ENCODE measurements around the gene PDPN. TPM values are rescaled to one million over a fixed set of nuclear protein-coding genes. Genes with fewer than 3 reads are reported as not detected.

The PDPN gene
- total RNA-seq, 2 experiments from 2014 or later, result not detected

DNA sequence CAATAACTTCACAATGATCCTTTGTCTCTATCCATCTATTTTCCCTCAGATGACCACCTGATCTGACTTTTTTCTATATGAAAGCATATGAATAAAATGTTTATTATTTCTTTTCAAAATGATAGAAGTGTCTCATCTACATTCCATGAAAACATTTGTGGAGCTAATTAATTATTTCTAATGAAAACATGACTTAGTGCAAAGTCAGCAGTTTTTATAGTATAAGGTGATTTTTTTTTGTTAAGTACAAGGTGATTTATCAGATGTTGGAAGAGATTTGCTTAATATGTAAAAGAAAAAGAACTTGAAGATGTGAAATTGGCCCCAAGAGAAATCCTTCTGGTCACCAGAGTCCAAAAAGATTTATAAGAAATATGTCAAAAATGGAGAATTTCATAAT, 43.5 kb downstream of the PDPN start:
- POLR2A ChIA-PET, result no interaction called here
- no peaks in the 10 kb centered on the region for H3K36me3 Mint-ChIP-seq (ENCODE audit: low read depth)
- DNase-seq, result no peak
- no peak overlapping the region for H3K4me3 Mint-ChIP-seq
- no peaks in the 10 kb centered on the region for H3K9me3 Mint-ChIP-seq (ENCODE audit: insufficient read depth)
- no peaks in the 10 kb centered on the region for H3K4me1 Mint-ChIP-seq (ENCODE audit: low read depth)
- no peak overlapping the region for H3K27ac Mint-ChIP-seq
- no peak for ATAC-seq
- CTCF ChIA-PET, result no interaction called here
- no peaks in the 10 kb centered on the region for H3K27me3 Mint-ChIP-seq (ENCODE audit: low read depth)

DNA sequence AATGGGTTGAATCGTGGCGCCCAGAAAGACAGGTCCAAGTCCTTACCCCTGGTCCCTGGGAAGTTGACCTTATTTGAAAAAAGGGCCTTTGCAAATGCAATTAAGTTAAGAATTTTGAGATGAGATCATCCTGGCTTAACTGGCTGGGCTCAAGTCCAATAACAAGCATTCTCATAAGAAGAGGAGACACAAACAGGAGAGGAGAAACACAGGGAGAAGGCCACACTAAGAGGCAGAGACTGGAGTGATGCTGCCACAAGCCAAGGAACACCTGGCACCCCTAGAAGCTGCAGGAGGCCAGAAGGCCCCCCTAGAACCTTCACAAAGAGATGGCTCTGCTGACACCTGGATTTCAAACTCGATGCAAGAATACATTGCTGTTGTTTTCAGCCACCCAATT, 44.6 kb downstream of the PDPN start:
- ATAC-seq (no peak), DNase-seq (no peak)
- no peaks in the 10 kb centered on the region for H3K4me1 Mint-ChIP-seq (ENCODE audit: low read depth)
- ChIA-PET CTCF (no interaction called here), POLR2A (no interaction called here)
- no peaks in the 10 kb centered on the region for H3K36me3 Mint-ChIP-seq (ENCODE audit: low read depth)
- no peaks in the 10 kb centered on the region for H3K9me3 Mint-ChIP-seq (ENCODE audit: insufficient read depth)
- no peaks in the 10 kb centered on the region for H3K27me3 Mint-ChIP-seq (ENCODE audit: low read depth)
- H3K4me3 Mint-ChIP-seq, result no peak overlapping the region
- no peak overlapping the region for H3K27ac Mint-ChIP-seq

DNA sequence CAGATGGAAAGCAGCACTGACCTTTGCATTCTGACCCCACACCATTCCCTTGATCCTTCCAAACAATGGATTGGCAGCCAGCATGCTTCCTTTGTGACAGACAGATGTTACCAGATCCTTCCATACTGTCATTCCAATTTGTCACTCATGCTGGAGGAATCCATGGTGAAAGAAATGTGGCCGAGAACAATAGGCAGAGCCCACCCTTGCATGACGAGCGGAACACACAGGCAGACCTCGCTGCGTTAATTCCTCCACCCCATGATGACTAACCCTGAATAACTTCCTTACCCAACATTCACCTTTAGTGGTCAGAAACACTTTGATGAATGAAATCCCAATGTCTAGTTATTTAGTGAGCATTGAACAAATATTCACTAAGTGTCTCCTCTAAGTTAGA, 45.1 kb downstream of the PDPN start:
- Mint-ChIP-seq H3K27me3 (ENCODE audit: low read depth) (no peaks in the 10 kb centered on the region), H3K4me1 (ENCODE audit: low read depth) (no peaks in the 10 kb centered on the region), H3K4me3 (no peak overlapping the region), H3K9me3 (ENCODE audit: insufficient read depth) (no peaks in the 10 kb centered on the region), H3K27ac (no peak overlapping the region), H3K36me3 (ENCODE audit: low read depth) (no peaks in the 10 kb centered on the region)
- DNase-seq, result no peak
- ChIA-PET POLR2A (no interaction called here), CTCF (no interaction called here)
- ATAC-seq, result no peak

DNA sequence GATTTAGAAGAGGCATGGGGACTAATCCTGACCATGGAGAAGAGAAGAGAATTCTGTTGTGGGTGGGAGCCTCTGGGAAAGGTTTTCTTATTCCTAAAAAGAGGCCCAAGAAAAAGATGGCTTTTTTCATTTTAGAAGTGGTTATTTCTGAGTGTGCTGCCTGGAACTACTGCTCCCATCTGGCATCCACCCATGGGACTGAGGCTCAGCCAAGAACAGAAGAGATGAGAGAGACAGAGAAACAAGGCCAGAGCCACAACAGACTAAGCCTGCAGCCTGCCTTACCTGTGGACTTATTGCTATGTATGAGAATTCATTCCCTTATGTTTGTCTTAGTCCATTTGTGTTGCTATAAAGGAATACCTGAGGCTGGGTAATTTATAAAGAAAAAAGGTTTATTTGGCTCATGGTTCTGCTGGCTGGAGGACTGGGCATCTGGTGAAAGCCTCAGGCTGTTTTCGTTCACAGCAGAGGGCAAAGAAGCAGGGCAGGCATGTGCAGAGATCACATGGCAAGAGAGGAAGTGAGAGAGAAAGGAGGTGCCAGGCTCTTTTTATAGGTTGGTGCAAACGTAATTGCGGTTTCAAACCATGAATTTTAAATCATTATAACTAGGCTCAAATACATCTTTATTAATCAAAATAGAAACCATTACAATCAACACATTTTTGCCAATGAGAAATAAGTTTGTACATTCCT, 58.8 kb downstream of the PDPN start:
- no peaks in the 10 kb centered on the region for H3K36me3 Mint-ChIP-seq (ENCODE audit: low read depth)
- no peaks in the 10 kb centered on the region for H3K9me3 Mint-ChIP-seq (ENCODE audit: insufficient read depth)
- ATAC-seq, result no peak
- peaks cover 2% of the 10 kb centered on the region for H3K27me3 Mint-ChIP-seq (ENCODE audit: low read depth)
- DNase-seq, result no peak
- H3K4me1 Mint-ChIP-seq (ENCODE audit: low read depth), result no peaks in the 10 kb centered on the region
- CTCF ChIA-PET, result no interaction called here
- no peak overlapping the region for H3K27ac Mint-ChIP-seq
- H3K4me3 Mint-ChIP-seq, result no peak overlapping the region
- POLR2A ChIA-PET, result no interaction called here

DNA sequence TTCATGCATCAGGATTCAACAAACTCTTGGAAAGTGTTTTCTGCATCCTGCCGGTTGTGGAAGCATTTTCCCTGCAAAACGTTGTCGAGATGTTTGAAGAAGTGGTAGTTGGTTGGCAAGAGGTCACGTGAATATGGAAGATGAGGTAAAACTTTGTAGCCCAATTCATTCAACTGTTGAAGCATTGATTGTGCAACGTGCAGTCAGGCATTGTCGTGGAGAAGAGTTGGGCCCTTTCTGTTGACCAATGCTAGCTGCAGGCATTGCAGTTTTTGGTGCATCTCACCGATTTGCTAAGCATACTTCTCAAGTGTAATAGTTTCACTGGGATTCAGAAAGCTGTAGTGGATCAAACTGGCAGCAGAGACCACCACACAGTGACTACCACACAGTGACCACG, 59.4 kb downstream of the PDPN start:
- ChIA-PET POLR2A (no interaction called here), CTCF (no interaction called here)
- Mint-ChIP-seq H3K36me3 (ENCODE audit: low read depth) (no peaks in the 10 kb centered on the region), H3K4me1 (ENCODE audit: low read depth) (no peaks in the 10 kb centered on the region), H3K9me3 (ENCODE audit: insufficient read depth) (no peaks in the 10 kb centered on the region), H3K27ac (no peak overlapping the region), H3K27me3 (ENCODE audit: low read depth) (peaks cover under 1% of the 10 kb centered on the region), H3K4me3 (no peak overlapping the region)
- no peak for DNase-seq
- no peak for ATAC-seq

DNA sequence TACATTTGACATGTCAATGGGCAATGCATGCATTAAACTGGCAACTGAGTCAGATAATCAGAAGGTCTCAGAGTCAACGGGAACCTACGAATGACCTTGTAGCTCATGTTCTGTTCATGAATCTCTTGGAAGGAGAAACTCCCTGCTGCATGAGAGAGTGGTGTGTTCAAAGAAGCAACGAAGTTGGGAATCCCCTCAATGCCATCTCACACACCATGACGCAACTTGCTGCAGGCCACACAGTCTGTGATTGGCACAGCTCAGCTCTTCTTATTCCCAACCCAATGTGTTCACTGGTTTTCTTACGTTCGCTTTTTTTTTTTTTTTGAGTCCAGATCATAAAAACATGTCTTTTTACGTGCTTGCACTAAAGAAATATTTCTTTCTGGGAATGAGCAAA, 62.9 kb downstream of the PDPN start:
- Mint-ChIP-seq H3K36me3 (ENCODE audit: low read depth) (no peaks in the 10 kb centered on the region), H3K27me3 (ENCODE audit: low read depth) (no peaks in the 10 kb centered on the region), H3K4me1 (ENCODE audit: low read depth) (no peaks in the 10 kb centered on the region), H3K4me3 (no peak overlapping the region), H3K9me3 (ENCODE audit: insufficient read depth) (no peaks in the 10 kb centered on the region), H3K27ac (no peak overlapping the region)
- DNase-seq (no peak), ATAC-seq (no peak)
- POLR2A ChIA-PET, result no interaction called here
- CTCF ChIA-PET, result no interaction called here

DNA sequence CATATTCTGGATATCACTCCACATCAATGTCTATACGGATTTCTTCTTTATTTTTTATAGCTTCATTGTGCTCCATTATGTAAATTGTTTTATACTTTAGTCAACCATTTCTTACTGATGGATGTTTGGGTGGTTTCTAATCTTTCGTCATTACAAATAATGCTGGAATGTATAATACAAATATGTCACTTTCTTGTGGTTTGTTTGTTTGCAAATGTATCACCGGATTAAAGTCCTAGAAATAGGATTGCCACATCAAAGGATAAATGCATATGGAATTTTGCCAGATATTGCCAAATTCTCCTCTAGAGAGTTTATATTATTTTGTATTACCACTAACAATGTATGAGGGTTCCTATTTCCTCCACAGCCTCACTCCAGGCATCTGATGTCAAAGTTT, 67.6 kb downstream of the PDPN start:
- Mint-ChIP-seq H3K4me3 (no peak overlapping the region), H3K9me3 (ENCODE audit: insufficient read depth) (no peaks in the 10 kb centered on the region), H3K4me1 (ENCODE audit: low read depth) (no peaks in the 10 kb centered on the region), H3K27ac (no peak overlapping the region), H3K36me3 (ENCODE audit: low read depth) (no peaks in the 10 kb centered on the region), H3K27me3 (ENCODE audit: low read depth) (peaks cover 2% of the 10 kb centered on the region)
- ATAC-seq (no peak), DNase-seq (no peak)
- ChIA-PET CTCF (no interaction called here), POLR2A (no interaction called here)

DNA sequence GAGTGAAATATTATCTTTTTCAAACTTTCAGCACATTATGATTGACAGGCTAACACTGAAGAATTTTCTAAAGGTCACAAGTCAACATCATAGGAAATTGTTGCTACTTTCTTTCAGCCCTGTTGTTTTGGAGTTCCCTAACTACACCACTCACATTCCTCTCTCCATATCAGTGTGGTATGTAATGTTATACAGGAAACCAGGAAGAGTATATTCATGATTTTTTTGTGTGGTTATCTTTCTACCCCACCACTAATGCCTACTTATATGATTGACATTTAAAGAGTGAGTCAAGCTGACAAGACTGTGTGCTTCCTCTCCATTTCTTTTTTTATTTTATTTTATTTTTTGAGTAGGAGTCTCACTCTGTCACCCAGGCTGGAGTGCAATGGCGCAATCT, 68.6 kb downstream of the PDPN start:
- no peak for DNase-seq
- no peaks in the 10 kb centered on the region for H3K36me3 Mint-ChIP-seq (ENCODE audit: low read depth)
- H3K27ac Mint-ChIP-seq, result no peak overlapping the region
- no peaks in the 10 kb centered on the region for H3K9me3 Mint-ChIP-seq (ENCODE audit: insufficient read depth)
- H3K4me1 Mint-ChIP-seq (ENCODE audit: low read depth), result no peaks in the 10 kb centered on the region
- no peak overlapping the region for H3K4me3 Mint-ChIP-seq
- ATAC-seq, result no peak
- H3K27me3 Mint-ChIP-seq (ENCODE audit: low read depth), result peaks cover 2% of the 10 kb centered on the region
- CTCF ChIA-PET, result no interaction called here
- POLR2A ChIA-PET, result no interaction called here

DNA sequence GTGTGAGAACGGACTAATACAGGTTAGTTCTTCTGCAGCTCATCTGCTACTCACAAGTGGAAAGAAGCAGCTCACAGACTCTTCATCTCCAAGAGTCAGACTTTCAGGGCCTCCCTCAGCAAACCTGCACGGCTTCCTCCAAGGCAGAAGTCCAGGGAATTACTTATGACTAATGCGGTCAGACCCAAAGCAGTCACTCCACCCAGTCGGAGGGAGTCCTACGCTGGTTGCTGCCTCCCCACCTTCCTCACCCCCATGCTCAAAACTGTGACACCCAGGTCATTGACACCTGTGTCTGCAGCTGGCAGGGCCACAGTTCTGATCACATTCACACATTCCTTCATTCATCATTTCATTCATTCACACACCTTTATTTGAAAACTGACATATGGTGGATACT, 77.9 kb downstream of the PDPN start:
- Mint-ChIP-seq H3K36me3 (ENCODE audit: low read depth) (no peaks in the 10 kb centered on the region), H3K4me3 (no peak overlapping the region), H3K4me1 (ENCODE audit: low read depth) (peaks cover 5% of the 10 kb centered on the region), H3K9me3 (ENCODE audit: insufficient read depth) (peaks cover 5% of the 10 kb centered on the region), H3K27ac (no peak overlapping the region), H3K27me3 (ENCODE audit: low read depth) (peaks cover 6% of the 10 kb centered on the region)
- ChIA-PET CTCF (no interaction called here), POLR2A (no interaction called here)
- ATAC-seq, result no peak
- no peak for DNase-seq

DNA sequence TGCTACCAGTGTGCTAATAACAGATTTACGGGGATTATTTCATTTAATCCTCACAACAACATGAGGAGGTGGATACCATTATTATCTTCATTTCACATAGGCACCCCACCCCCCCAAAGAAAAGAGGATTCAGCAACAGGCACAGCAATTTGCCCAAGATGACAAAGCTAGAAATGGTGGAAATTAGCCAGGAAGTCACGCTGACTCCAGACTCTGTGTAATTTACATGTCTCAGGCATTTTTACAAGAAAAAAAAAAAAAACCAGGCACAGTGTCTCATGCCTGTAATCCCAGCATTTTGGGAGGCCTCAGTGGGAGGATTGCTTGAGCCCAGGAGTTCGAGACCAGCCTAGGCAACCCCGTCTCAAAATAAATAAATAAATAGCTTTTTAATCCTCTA, 78.9 kb downstream of the PDPN start:
- H3K9me3 Mint-ChIP-seq (ENCODE audit: insufficient read depth), result peaks cover 5% of the 10 kb centered on the region
- H3K36me3 Mint-ChIP-seq (ENCODE audit: low read depth), result no peaks in the 10 kb centered on the region
- H3K4me3 Mint-ChIP-seq, result no peak overlapping the region
- H3K27ac Mint-ChIP-seq, result no peak overlapping the region
- CTCF ChIA-PET, result interaction anchor here (1.1 to 1.7 kb wide), 4 partner anchors 23 to 167 kb away, joined by 3 to 6 read pairs (median 4); no protein-coding TSS in a partner anchor
- H3K27me3 Mint-ChIP-seq (ENCODE audit: low read depth), result peaks cover 6% of the 10 kb centered on the region
- POLR2A ChIA-PET, result no interaction called here
- ATAC-seq (no peak), DNase-seq (no peak)
- peaks cover 5% of the 10 kb centered on the region for H3K4me1 Mint-ChIP-seq (ENCODE audit: low read depth)

DNA sequence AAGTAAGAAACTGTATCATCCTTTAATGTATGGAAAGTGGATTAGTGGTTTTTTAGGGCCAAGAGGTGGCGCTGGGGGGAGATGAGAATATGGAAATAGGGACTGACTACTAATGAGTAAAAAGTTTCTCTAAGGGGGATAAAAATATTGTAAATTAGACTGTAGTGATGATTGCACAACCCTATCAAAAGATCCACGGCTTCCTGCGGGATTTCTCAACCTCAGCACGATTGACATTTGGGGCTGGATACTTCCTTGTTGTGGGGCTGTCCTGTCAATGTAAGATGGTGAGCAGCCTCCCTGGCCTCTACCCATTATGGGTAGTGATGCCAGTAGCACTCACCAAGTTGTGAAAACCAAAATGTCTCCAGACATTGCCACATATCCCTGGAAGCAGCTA, 80.3 kb downstream of the PDPN start:
- peaks cover 5% of the 10 kb centered on the region for H3K4me1 Mint-ChIP-seq (ENCODE audit: low read depth)
- H3K27ac Mint-ChIP-seq, result no peak overlapping the region
- POLR2A ChIA-PET, result no interaction called here
- H3K4me3 Mint-ChIP-seq, result no peak overlapping the region
- ATAC-seq, result no peak
- H3K36me3 Mint-ChIP-seq (ENCODE audit: low read depth), result no peaks in the 10 kb centered on the region
- peaks cover 5% of the 10 kb centered on the region for H3K9me3 Mint-ChIP-seq (ENCODE audit: insufficient read depth)
- DNase-seq, result no peak
- H3K27me3 Mint-ChIP-seq (ENCODE audit: low read depth), result peaks cover 6% of the 10 kb centered on the region
- CTCF ChIA-PET, result interaction anchor here (1.7 to 5.3 kb wide), 3 partner anchors 61 to 156 kb away, joined by 7 to 41 read pairs (median 7); no protein-coding TSS in a partner anchor

DNA sequence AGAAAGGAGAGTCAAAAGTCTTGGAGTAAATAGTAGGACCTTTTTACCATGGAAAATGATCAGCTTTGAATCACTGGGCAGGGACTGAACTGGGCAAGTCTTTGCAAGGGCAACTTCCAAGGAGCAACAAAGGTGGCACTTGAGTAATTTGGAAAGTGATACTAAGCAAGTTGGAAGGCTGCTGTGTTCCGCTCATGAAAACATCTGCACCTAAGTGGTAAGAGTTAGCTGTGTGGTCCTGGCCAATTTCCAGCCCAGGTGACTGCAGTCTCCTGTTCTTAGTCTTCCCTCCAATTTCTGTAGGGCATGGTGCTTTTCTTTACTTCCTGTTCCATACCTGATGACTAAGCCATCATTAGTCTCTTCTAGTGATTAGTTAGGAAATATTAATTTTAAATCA, 80.8 kb downstream of the PDPN start:
- Mint-ChIP-seq H3K9me3 (ENCODE audit: insufficient read depth) (peaks cover under 1% of the 10 kb centered on the region), H3K27ac (no peak overlapping the region), H3K4me1 (ENCODE audit: low read depth) (peaks cover 5% of the 10 kb centered on the region), H3K27me3 (ENCODE audit: low read depth) (peaks cover 6% of the 10 kb centered on the region), H3K4me3 (no peak overlapping the region), H3K36me3 (ENCODE audit: low read depth) (no peaks in the 10 kb centered on the region)
- DNase-seq, result no peak
- ChIA-PET CTCF (interaction anchor here (1.1 to 5.3 kb wide), 4 partner anchors 61 to 155 kb away, joined by 3 to 41 read pairs (median 7); no protein-coding TSS in a partner anchor), POLR2A (no interaction called here)
- no peak for ATAC-seq

DNA sequence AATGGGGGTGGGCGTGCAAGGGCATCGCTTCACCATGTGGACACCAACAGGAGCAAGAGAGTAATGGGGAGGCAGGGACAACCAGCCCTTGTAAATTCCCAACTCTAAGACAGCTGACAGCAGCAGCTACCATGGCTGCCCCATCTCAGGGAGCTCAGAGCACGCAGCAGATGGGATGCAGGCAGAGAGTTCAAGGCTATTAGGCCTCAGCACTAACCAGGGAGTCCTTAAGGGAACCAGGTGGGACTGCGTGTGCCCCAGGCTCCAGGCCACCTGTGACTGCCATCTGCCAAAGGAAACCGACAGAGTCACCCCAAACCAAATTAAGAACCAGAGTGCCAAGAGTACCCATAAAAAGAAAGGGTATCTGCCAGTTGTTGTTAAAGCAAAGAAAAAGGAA, 82.7 kb downstream of the PDPN start:
- Mint-ChIP-seq H3K9me3 (ENCODE audit: insufficient read depth) (no peaks in the 10 kb centered on the region), H3K27me3 (ENCODE audit: low read depth) (peaks cover 5% of the 10 kb centered on the region), H3K4me3 (no peak overlapping the region), H3K4me1 (ENCODE audit: low read depth) (peaks cover 5% of the 10 kb centered on the region), H3K27ac (no peak overlapping the region), H3K36me3 (ENCODE audit: low read depth) (no peaks in the 10 kb centered on the region)
- CTCF ChIA-PET, result interaction anchor here (0.7 to 5.3 kb wide), 11 partner anchors 8 to 293 kb away, joined by 3 to 41 read pairs (median 4); no protein-coding TSS in a partner anchor
- POLR2A ChIA-PET, result interaction anchor here (0.9 kb wide), 1 partner anchor 59 kb away, joined by 3 read pairs; no protein-coding TSS in a partner anchor
- DNase-seq (no peak), ATAC-seq (no peak)
